ENCODE data around the gene RPRD1A.
"Not testable (repeated sequence)": the region's sequence is repeated elsewhere in the genome, so short reads cannot be mapped to it uniquely, and the experiment has no call there.

The RPRD1A gene

GRCh38 chr18:36067055-36067957 lies at the start of gene RPRD1A:
RPRD1A (minus strand) TSS chr18:36067559; CDS start chr18:36067404, 155 bp downstream.
- DNase-seq (ENCODE audit: low read depth) = peak; percentile 45

GRCh38 chr18:36116771-36117170 lies 49.4 kb upstream of the RPRD1A start:
- not testable (repeated sequence) for DNase-seq (ENCODE audit: low read depth)

- no peak for DNase-seq (ENCODE audit: low read depth)
Observed at GRCh38 chr18:36114738-36115137, 47.4 kb upstream of the RPRD1A start.

GRCh38 chr18:36114251-36114650 lies 46.9 kb upstream of the RPRD1A start:
- DNase-seq (ENCODE audit: low read depth) = no peak

- DNase-seq (ENCODE audit: low read depth) = no peak
Observed at GRCh38 chr18:36112302-36112701, 44.9 kb upstream of the RPRD1A start.

- no peak for DNase-seq (ENCODE audit: low read depth)
Observed at GRCh38 chr18:36109737-36110136, 42.4 kb upstream of the RPRD1A start.

GRCh38 chr18:36108601-36109000 lies 41.2 kb upstream of the RPRD1A start:
- no peak for DNase-seq (ENCODE audit: low read depth)

GRCh38 chr18:36108196-36108595 lies 40.8 kb upstream of the RPRD1A start:
- DNase-seq (ENCODE audit: low read depth) = no peak

GRCh38 chr18:36107477-36107876 lies 40.1 kb upstream of the RPRD1A start:
- no peak for DNase-seq (ENCODE audit: low read depth)

- no peak for DNase-seq (ENCODE audit: low read depth)
Observed at GRCh38 chr18:36104749-36105148, 37.4 kb upstream of the RPRD1A start.

- DNase-seq (ENCODE audit: low read depth) = no peak
Observed at GRCh38 chr18:36101943-36102342, 34.6 kb upstream of the RPRD1A start.

GRCh38 chr18:36099311-36099710 lies 32.0 kb upstream of the RPRD1A start:
- no peak for DNase-seq (ENCODE audit: low read depth)

- DNase-seq (ENCODE audit: low read depth) = no peak
Observed at GRCh38 chr18:36096955-36097354, 29.6 kb upstream of the RPRD1A start.

GRCh38 chr18:36095936-36096519 lies 28.7 kb upstream of the RPRD1A start:
- DNase-seq (ENCODE audit: low read depth) = no peak

- no peak for DNase-seq (ENCODE audit: low read depth)
Observed at GRCh38 chr18:36094431-36094830, 27.1 kb upstream of the RPRD1A start.

- not testable (repeated sequence) for DNase-seq (ENCODE audit: low read depth)
Observed at GRCh38 chr18:36092116-36092515, 24.8 kb upstream of the RPRD1A start.

- no peak for DNase-seq (ENCODE audit: low read depth)
Observed at GRCh38 chr18:36089001-36089400, 21.6 kb upstream of the RPRD1A start.

GRCh38 chr18:36088256-36088655 lies 20.9 kb upstream of the RPRD1A start:
- no peak for DNase-seq (ENCODE audit: low read depth)

GRCh38 chr18:36086186-36086585 lies 18.8 kb upstream of the RPRD1A start:
- DNase-seq (ENCODE audit: low read depth) = no peak

GRCh38 chr18:36085195-36085594 lies 17.8 kb upstream of the RPRD1A start:
- no peak for DNase-seq (ENCODE audit: low read depth)

GRCh38 chr18:36083729-36084128 lies 16.4 kb upstream of the RPRD1A start:
- DNase-seq (ENCODE audit: low read depth) = no peak

- DNase-seq (ENCODE audit: low read depth) = not testable (repeated sequence)
Observed at GRCh38 chr18:36081118-36081517, 13.8 kb upstream of the RPRD1A start.

GRCh38 chr18:36078751-36079529 lies 11.6 kb upstream of the RPRD1A start:
- peak; percentile 25 for DNase-seq (ENCODE audit: low read depth)
